Effector memory CD8-positive, alpha-beta T cell (primary cell): ENCODE data around the gene ADGB.
"Not testable (repeated sequence)": the region's sequence is repeated elsewhere in the genome, so short reads cannot be mapped to it uniquely, and the experiment has no call there.

Source experiments
- ATAC-seq: fragments of 150-1000 bp; cut with Tn5 transposase; replicated peaks from 2 replicates; pipeline ENCODE4 v1.10.0; 2021; ENCODE audit warnings: mild to moderate bottlenecking, moderate library complexity
- DNase-seq, 3 experiments: peaks; one replicate each; pipeline ENCODE4 v3.0.0; 2021
- H3K27ac Mint-ChIP-seq, 2 donors: one replicate each; pipeline ENCODE4 v1.8.0; 2022; ENCODE audit warnings: mild to moderate bottlenecking in 2 of 2, mixed read lengths in 2 of 2, moderate library complexity in 2 of 2
- H3K27me3 Mint-ChIP-seq, 2 donors: one replicate each; pipeline ENCODE4 v1.8.0; 2022; ENCODE audit warnings: mixed read lengths in 2 of 2
- H3K36me3 Mint-ChIP-seq: one replicate; pipeline ENCODE4 v1.8.0; 2022; ENCODE audit warnings: mild to moderate bottlenecking, moderate library complexity, mixed read lengths; ENCODE audit not compliant: insufficient read depth
- H3K4me1 Mint-ChIP-seq, 2 donors: one replicate each; pipeline ENCODE4 v1.8.0; 2022; ENCODE audit warnings: low read depth in 2 of 2, mixed read lengths in 2 of 2
- H3K4me3 Mint-ChIP-seq, 2 donors: one replicate each; pipeline ENCODE4 v1.8.0; 2022; ENCODE audit warnings: mild to moderate bottlenecking in 2 of 2, mixed read lengths in 2 of 2, moderate library complexity in 2 of 2
- H3K9me3 Mint-ChIP-seq, 2 donors: one replicate each; pipeline ENCODE4 v1.8.0; 2022; ENCODE audit warnings: mixed read lengths in 2 of 2

Gene ADGB

DNA sequence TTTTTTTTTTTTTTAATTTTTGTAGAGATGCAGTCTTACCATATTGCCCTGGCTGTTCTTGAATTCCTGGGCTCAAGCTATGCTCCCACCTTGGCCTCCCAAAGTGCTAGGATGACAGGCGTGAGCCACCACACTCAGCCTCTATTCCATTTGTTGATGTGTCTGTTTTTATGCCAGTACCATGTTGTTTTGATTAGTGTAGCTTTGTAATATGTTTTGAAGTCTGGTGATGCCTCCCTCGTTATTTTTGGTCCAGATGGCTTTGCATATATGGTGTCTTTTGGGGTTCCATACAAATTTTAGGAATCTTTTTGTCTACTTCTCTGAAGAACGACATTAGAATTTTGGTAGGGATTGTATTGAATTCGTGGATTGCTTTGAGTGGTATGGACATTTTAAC is 193.2 kb downstream of the ADGB start:
- no peak overlapping the region for H3K27ac Mint-ChIP-seq
- no peak overlapping the region for H3K4me3 Mint-ChIP-seq
- peaks cover 7 to 12% of the 10 kb centered on the region in 2 donors for H3K27me3 Mint-ChIP-seq
- H3K4me1 Mint-ChIP-seq: no peaks in the 10 kb centered on the region
- peaks cover 0 to 7% of the 10 kb centered on the region in 2 donors for H3K9me3 Mint-ChIP-seq
- no peak for DNase-seq
- ATAC-seq: no peak
- no peaks in the 10 kb centered on the region for H3K36me3 Mint-ChIP-seq

DNA sequence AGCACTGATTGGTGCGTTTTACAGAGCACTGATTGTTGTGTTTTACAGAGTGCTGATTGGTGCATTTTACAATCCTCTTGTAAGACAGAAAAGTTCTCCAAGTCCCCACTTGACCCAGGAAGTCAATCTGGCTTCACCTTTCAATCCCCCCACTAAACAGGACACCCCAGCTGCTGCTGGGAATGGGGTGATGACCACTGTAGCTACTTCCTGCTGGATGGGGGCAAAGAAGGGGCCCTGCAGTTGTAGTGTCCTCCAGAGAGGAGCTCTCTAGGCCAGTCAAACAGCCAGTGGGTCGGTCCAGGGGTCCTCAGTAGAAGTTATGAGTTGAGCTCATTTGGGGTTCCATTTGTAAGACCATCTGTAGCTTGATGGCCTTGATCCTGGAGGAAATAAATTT is 194.4 kb downstream of the ADGB start:
- H3K27ac Mint-ChIP-seq, H3K36me3 Mint-ChIP-seq, DNase-seq, ATAC-seq, H3K4me3 Mint-ChIP-seq, H3K9me3 Mint-ChIP-seq, H3K4me1 Mint-ChIP-seq: not testable (repeated sequence)
- peaks cover 7 to 12% of the 10 kb centered on the region in 2 donors for H3K27me3 Mint-ChIP-seq

DNA sequence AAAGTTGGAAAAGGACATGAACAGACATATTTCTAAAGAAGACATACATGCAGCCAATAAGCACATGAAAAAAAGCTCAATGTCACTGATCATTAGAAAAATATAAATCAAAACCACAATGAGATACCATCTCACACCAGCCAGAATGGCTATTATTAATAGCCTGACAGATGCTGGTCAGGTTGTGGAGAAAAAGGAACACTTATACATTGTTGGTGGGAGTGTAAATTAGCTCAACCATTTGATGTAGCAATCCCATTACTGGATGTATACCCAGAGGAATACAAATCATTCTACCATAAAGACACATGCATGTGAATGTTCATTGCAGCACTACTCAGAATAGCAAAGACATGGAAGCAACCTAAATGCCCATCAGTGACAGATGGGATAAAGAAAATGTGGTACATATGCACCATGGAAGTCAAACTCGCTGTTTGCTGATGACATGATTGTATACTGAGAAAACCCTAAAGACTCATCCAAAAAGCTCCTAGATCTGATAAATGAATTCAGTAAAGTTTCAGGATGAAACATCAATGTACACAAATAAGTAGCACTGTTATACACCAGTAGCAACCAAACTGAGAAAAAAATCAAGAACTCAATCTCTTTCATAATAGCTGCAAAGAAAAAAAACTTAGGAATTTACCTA is 196.8 kb downstream of the ADGB start:
- no peaks in the 10 kb centered on the region for H3K36me3 Mint-ChIP-seq
- no peak for DNase-seq
- peaks cover 0 to 7% of the 10 kb centered on the region in 2 donors for H3K9me3 Mint-ChIP-seq
- H3K4me1 Mint-ChIP-seq: no peaks in the 10 kb centered on the region
- H3K4me3 Mint-ChIP-seq: no peak overlapping the region
- H3K27ac Mint-ChIP-seq: no peak overlapping the region
- ATAC-seq: no peak
- peaks cover 7 to 12% of the 10 kb centered on the region in 2 donors for H3K27me3 Mint-ChIP-seq

DNA sequence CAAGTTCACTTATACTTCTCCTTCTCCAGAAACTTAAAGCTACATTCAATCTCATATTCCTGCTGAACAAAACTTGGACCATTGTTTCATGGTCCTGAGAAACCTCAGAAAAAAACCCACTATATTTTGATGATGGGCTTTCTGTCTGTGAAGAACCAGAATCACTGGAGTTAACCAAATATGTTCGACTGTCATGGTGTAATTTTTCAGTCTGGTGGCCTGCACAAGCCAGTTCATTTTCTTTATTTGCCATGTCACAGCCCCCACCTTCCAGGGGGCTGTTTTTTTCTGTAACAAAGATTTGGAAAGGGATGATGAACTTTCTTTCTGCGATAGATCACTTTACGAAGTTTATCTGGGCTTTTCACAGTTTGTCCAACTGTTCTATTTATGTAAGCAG is 204.4 kb downstream of the ADGB start:
- not testable (repeated sequence) for H3K27ac Mint-ChIP-seq, H3K27me3 Mint-ChIP-seq, H3K4me1 Mint-ChIP-seq

DNA sequence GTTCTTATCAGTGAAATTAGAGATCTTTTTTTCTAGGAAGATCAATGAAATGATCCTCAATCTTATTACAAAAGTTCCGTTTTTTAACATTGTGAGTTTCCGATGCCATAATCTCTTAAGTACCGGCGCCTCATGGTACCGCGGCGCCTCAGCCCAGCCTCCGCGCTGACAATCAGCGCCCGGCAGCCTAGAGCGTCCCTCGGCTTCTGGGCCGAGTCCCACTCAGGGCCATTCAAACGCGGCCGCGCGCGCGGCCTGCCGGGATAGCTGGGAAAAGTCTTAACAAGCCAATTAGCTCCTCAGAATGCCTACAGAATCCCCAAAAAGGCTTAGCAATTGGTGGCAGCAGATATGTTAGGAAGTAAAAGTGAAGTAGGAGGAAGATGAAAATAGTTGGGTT is 204.8 kb downstream of the ADGB start:
- DNase-seq (no peak), ATAC-seq (no peak)
- Mint-ChIP-seq H3K27me3 (no peaks in the 10 kb centered on the region), H3K4me3 (no peak overlapping the region), H3K9me3 (no peaks in the 10 kb centered on the region), H3K27ac (no peak overlapping the region), H3K4me1 (no peaks in the 10 kb centered on the region), H3K36me3 (no peaks in the 10 kb centered on the region)

More for the DNA sequence above, 204.4 kb downstream of the ADGB start:
- not testable (repeated sequence) for ATAC-seq, H3K9me3 Mint-ChIP-seq, H3K36me3 Mint-ChIP-seq, H3K4me3 Mint-ChIP-seq, DNase-seq

DNA sequence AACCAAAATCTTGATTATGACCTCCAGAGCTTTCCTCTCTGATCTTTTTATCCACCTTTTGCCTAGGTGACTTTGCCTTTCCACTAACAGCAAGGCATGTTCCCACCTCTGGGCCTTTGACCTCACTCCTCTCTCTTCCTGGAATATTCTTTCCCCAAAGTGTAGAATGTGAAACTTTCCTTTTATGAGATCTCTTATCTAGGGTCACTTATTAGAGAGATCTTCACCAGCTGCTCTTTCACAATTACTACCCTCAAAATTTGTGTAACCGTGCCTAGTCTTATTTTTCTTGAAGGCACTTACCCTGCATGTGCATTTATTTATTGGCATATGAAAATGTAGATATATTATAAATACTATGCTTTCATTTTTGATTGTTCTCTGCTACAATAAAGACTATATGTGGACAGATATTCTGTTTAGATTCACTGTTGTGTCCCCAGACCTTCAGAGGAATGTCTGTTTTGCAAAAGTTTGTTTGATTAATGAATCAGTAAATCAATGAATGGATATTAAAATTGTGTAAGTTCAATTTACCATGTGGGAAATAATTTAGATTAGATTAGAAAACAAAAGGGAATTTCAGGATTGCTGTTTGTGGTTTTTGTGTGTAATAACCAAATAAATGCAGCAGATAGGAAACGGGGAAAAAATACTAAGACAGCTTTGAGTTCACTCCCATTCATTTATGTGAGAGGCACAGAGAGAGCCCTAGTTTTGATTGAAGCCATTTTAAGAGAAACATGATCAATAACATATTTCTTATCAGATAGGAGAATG is 207.0 kb downstream of the ADGB start:
- H3K4me1 Mint-ChIP-seq: no peaks in the 10 kb centered on the region
- H3K9me3 Mint-ChIP-seq: no peaks in the 10 kb centered on the region
- no peak for DNase-seq
- no peaks in the 10 kb centered on the region for H3K27me3 Mint-ChIP-seq
- no peak overlapping the region for H3K4me3 Mint-ChIP-seq
- ATAC-seq: no peak
- no peaks in the 10 kb centered on the region for H3K36me3 Mint-ChIP-seq
- no peak overlapping the region for H3K27ac Mint-ChIP-seq

DNA sequence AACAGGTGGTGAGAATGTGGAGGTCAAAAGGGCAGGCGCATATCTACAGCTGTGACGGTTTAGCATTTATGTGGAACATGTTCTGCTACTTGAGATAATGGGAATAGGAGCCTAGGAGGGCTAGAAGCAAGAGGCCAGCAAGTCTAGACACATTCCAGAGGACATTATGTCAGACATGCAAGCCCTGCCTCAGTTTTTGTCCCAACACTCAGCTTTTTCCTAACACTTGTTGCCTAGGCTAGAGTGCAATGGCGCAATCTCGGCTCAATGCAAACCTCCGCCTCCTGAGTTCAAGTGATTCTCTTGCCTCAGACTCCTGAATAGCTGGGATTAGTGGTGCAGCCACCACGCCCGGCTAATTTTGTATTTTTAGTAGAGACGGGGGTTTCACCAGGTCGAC is 210.2 kb downstream of the ADGB start:
- DNase-seq, H3K9me3 Mint-ChIP-seq, H3K4me3 Mint-ChIP-seq, H3K36me3 Mint-ChIP-seq, H3K27ac Mint-ChIP-seq, H3K4me1 Mint-ChIP-seq, H3K27me3 Mint-ChIP-seq, ATAC-seq: not testable (repeated sequence)

DNA sequence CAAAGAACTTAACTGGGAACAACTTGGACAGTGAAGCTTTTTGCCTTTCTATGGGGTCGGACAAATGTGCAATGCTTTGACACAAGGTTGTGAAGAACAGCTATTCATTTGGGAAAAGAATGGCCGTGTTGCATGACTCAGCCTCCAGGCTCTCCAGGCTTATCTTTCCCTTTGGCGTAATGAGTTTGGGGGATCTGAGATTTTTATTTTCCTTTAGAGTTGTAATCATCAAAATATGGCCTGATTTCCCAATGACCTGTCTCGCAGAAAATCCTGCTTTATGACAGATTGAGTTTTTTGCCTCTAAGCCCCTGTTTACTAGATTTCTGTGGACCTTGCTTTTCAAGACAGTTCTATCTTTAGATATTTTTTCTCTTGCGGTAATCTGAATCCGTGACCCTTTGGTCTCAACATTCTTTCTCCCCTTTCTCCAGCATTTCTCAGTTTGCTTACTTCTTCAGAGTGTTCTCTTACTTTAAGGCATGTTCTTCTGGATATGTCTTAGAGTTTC is 214.1 kb downstream of the ADGB start:
- not testable (repeated sequence) for H3K4me1 Mint-ChIP-seq, H3K9me3 Mint-ChIP-seq, H3K4me3 Mint-ChIP-seq, DNase-seq, H3K27ac Mint-ChIP-seq, ATAC-seq, H3K36me3 Mint-ChIP-seq, H3K27me3 Mint-ChIP-seq

DNA sequence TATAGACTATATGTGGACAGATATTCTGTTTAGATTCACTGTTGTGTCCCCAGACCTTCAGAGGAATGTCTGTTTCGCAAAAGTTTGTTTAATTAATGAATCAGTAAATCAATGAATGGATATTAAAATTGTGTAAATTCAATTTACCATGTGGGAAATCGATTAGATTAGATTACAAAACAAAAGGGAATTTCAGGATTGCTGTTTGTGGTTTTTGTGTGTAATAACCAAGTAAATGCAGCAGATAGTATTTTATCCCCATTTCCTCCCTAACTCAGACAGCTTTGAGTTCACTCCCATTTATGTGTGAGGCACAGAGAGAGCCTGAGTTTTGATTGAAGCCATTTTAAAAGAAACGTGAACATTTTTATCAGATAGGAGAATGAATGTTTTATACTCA is 214.8 kb downstream of the ADGB start:
- Mint-ChIP-seq H3K9me3 (no peaks in the 10 kb centered on the region), H3K4me3 (no peak overlapping the region), H3K4me1 (no peaks in the 10 kb centered on the region), H3K36me3 (no peaks in the 10 kb centered on the region), H3K27me3 (no peaks in the 10 kb centered on the region), H3K27ac (no peak overlapping the region)
- ATAC-seq (no peak), DNase-seq (no peak)

DNA sequence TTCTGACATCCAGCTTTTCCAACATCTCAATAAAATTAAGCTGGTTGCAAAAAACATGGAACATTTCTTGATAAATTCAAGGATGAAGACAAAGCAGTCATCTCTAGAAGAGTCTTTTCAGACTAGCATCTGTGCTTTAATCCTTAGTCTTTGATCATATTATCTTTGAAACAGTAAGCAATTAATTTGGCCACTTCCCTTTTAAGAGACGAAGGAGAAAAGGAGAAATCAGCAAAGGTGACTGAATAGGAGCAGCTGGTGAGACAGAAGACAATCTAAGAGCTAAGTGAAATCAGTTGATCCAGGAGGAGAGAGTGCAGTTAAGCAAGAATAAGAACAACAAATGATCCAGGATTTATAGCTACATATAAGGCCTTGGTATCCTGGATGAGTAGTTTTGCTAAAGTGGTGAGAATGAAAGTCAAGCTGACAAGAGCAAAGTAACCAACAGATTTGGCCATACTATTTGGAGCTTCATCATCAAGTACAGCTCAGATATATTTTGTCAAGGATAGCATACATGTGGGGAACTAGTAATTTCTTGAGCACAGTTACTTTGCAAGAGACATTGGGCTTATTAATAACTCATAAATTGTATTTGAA is 215.5 kb downstream of the ADGB start:
- H3K9me3 Mint-ChIP-seq: no peaks in the 10 kb centered on the region
- no peak for DNase-seq
- no peaks in the 10 kb centered on the region for H3K27me3 Mint-ChIP-seq
- no peak overlapping the region for H3K27ac Mint-ChIP-seq
- H3K4me1 Mint-ChIP-seq: no peaks in the 10 kb centered on the region
- ATAC-seq: no peak
- no peaks in the 10 kb centered on the region for H3K36me3 Mint-ChIP-seq
- no peak overlapping the region for H3K4me3 Mint-ChIP-seq

DNA sequence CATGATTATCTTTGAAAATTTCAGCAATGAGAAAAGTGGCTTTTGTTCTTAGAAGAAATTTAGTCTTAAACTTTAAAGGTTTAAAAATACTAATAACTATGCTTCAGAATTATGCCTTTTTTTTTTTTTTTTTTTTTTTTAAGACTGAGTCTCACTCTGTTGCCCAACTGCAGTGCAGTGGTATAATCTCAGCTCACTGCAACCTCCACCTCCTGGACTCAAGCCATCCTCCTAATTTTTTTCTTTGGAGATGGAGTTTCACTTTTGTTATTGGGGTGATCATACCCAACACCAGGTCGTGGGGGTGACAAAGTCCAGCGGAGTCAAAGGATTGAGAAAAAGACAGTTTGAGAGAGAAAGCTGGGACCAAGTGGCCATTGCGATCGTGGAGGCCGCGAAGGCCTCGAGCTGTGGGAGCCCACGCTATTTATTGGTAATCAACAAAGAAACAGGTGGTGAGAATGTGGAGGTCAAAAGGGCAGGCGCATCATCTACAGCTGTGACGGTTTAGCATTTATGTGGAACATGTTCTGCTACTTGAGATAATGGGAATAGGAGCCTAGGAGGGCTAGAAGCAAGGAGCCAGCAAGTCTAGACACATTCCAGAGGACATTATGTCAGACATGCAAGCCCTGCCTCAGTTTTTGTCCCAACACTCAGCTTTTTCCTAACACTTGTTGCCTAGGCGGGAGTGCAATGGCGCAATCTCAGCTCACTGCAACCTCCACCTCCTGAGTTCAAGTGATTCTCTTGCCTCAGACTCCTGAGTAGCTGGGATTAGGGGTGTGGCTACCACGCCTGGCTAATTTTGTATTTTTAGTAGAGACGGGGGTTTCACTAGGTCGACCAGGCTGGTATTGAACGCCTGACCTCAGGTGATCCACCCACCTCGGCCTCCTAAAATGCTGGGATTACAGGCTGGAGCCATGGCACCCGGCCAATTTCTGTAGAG is 217.0 kb downstream of the ADGB start:
- not testable (repeated sequence) for H3K4me1 Mint-ChIP-seq, H3K9me3 Mint-ChIP-seq, H3K27me3 Mint-ChIP-seq, H3K4me3 Mint-ChIP-seq, DNase-seq, ATAC-seq, H3K27ac Mint-ChIP-seq, H3K36me3 Mint-ChIP-seq

DNA sequence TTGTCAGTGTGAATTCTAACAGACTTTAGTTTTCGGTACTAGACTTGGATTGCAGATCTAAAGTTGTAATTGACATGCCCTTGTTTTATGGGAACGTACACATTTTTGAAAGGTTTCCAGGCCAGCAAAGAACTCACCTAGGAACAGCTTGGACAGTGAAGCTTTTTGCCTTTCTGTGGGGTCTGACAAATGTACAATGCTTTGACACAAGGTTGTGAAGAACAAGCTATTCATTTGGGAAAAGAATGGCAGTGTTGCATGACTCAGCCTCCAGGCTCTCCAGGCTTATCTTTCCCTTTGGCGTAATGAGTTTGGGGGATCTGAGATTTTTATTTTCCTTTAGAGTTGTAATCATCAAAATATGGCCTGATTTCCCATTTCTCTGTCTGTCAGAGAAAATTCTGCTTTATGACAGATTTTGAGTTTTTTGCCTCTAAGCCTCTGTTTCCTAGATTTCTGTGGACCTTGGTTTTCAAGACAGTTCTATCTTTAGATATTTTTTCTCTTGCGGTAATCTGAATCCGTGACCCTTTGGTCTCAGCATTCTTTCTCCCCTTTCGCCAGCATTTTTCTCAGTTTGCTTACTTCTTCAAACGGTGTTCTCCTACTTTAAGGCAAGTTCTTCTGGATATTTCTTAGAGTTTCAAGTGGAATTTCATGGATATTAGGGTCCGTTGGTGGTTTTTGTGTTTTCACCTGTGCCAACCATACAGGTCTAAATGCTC is 221.0 kb downstream of the ADGB start:
- no peak for ATAC-seq
- H3K27me3 Mint-ChIP-seq: peaks cover 6 to 11% of the 10 kb centered on the region in 2 donors
- H3K4me1 Mint-ChIP-seq: no peaks in the 10 kb centered on the region
- H3K27ac Mint-ChIP-seq: no peak overlapping the region
- no peak overlapping the region for H3K4me3 Mint-ChIP-seq
- no peaks in the 10 kb centered on the region for H3K9me3 Mint-ChIP-seq
- no peak for DNase-seq
- no peaks in the 10 kb centered on the region for H3K36me3 Mint-ChIP-seq
